Gastroesophageal sphincter (tissue), 3 donors: ENCODE measurements around the gene SSH2.

Experiments used
- EP300 ChIP-seq: sonication (generic); formaldehyde crosslinking; IDR thresholded peaks from one replicate; pipeline ENCODE4 v1.6.1; 2017; ENCODE audit warnings: antibody characterized with exemption, mild to moderate bottlenecking
- POLR2A ChIP-seq, 2 donors: fragments of 450-650 bp; IDR thresholded peaks; one replicate each; pipeline ENCODE4 v1.6.1; 2017; ENCODE audit warnings: antibody characterized with exemption in 2 of 2, mild to moderate bottlenecking in 2 of 2, moderate library complexity in 1 of 2
- TF ChIP-seq, protein P1 (sequence below), 4 experiments: fragments of 200-600 bp in 2 of 4; fragments of 450-650 bp in 2 of 4; sonication (generic) in 1 of 4; IDR thresholded peaks; one replicate each; pipeline ENCODE4 v1.5.1; 2017 to 2019; ENCODE audit warnings: antibody characterized with exemption in 4 of 4, mild to moderate bottlenecking in 2 of 4, moderate library complexity in 2 of 4

DNA sequence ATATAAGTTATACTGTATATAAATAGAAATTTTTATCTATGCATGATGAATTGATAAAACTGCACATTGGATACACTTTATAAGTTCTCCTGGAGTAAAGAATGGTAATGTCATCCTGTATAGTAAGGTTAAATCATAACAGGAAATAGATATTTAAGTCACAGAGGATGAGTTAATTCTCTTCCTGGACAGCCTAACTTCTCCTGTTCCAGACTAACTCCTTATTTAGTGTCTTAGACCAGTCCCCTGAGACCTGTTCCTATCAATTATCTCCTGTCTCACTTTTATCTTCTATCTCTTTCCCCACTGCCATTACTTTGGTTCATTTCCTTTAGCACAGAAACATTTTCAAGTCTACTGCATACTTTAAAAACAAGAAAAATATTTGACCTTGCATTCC, 46.5 kb downstream of the SSH2 start:
- TF ChIP-seq POLR2A (IDR thresholded peaks at IDR 0.05) (no peak), EP300 (no peak)
- TF ChIP-seq, protein P1, sequence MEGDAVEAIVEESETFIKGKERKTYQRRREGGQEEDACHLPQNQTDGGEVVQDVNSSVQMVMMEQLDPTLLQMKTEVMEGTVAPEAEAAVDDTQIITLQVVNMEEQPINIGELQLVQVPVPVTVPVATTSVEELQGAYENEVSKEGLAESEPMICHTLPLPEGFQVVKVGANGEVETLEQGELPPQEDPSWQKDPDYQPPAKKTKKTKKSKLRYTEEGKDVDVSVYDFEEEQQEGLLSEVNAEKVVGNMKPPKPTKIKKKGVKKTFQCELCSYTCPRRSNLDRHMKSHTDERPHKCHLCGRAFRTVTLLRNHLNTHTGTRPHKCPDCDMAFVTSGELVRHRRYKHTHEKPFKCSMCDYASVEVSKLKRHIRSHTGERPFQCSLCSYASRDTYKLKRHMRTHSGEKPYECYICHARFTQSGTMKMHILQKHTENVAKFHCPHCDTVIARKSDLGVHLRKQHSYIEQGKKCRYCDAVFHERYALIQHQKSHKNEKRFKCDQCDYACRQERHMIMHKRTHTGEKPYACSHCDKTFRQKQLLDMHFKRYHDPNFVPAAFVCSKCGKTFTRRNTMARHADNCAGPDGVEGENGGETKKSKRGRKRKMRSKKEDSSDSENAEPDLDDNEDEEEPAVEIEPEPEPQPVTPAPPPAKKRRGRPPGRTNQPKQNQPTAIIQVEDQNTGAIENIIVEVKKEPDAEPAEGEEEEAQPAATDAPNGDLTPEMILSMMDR (IDR thresholded peaks at IDR 0.05), result no peak
